ENCODE results near the gene DNAJB6.

DNAJB6 gene

DNA sequence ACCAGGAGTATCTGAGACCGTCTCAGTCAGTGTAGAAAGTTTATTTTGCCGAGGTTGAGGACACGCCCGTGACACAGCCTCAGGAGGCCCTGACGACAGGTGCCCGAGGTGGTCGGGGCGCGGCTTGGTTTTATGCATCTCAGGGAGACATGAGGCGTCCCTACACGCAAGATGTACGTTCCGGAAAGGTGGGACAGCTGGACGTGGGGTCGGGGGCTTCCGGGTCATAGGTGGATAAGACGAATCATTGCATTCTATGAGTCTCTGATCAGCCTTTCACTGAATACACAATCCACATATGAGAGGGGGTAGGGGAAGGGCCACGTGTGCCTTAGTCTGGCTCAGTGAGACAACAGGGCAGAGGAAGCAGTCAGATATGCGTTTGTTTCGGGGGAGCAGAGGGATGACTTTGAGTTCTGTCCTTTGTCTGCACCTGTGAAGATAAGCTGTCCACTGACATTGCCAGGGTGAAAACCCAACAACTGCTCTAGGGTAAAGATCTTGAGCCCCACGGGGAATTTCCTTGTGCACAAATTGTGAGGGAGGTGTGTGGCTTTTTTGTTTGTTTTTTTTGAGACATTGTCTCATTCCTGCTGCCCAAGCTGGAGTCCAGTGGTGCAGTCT is 66.2 kb downstream of the DNAJB6 start:
- peaks cover 25% of the 10 kb centered on the region for H3K4me1 Mint-ChIP-seq (ENCODE audit: low read depth)
- no peak overlapping the region for H3K4me3 Mint-ChIP-seq
- DNase-seq = no peak
- no peaks in the 10 kb centered on the region for H3K9me3 Mint-ChIP-seq
- peaks cover 85% of the 10 kb centered on the region for H3K36me3 Mint-ChIP-seq (ENCODE audit: low read depth)
- peak overlapping the region; percentile 50 for H3K27ac Mint-ChIP-seq
- H3K27me3 Mint-ChIP-seq = no peaks in the 10 kb centered on the region

DNA sequence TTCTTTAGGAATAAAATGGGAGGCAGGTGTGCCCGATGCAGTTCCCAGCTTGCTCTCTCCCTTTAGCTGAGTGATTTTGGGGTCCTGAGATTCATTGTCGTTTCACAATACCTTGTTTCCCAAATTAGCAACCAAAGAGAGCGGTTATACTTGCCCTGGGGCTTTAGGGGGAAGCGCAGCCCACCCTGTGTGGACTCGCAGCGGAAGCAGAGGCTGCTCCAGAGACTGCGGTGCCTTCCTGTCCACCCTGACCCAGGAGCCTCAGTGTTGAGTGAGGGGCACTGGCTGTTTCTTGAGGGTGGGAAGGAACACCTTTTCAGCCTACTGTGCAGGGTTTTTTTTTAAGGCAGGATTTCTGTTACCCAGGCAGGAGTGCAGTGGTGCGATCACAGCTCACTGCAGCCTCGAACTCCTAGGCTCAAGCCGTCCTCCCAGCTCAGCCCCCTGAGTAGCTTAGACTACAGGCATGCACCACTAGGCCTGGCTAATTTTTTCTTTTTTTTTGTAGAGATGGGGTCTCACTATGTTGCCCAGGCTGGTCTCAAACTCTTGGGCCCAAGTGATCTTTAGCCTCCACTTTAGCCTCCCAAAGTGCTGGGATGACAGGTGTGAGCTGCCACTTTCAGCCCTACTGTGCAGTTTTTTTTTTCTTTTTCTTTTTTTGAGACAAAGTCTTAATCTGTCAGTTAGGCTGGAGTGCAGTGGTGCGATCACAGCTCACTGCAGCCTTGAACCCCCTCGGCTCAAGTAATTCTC is 67.0 kb downstream of the DNAJB6 start:
- Mint-ChIP-seq H3K9me3 (no peaks in the 10 kb centered on the region), H3K4me1 (ENCODE audit: low read depth) (peaks cover 21% of the 10 kb centered on the region), H3K4me3 (no peak overlapping the region), H3K36me3 (ENCODE audit: low read depth) (peaks cover 86% of the 10 kb centered on the region), H3K27me3 (no peaks in the 10 kb centered on the region), H3K27ac (peak overlapping the region; percentile 50)
- no peak for DNase-seq

DNA sequence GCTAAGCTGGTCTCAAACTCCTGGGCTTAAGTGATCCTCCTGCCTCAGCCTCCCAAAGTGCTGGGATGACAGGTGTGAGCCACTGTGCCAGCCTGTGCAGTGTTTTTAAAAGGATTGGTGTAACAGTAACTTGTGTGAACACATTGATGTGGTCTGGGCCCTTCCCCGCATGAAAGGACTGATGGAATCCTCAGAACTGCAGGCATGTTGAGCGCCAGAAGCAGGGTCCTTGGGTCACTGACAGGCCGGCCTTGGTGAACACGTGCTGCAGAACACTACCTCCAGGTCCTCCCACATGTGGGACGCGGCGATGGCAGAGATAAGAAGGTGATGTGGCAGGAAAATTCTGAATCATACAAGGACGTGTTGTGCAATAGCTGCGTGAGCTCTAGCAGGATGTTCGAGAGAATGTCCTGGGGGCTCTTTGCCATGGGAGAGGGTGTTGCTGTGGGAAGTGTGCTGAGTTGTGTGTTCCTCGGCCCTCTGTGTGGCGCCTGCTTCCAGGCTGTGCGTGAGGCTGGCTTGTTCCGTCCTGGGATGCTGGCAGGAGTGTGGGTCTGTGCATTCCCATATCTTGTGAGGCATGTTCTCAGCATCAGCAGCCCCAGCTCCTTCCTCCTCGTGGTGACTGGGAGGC is 68.2 kb downstream of the DNAJB6 start:
- Mint-ChIP-seq H3K4me1 (ENCODE audit: low read depth) (peaks cover 21% of the 10 kb centered on the region), H3K36me3 (ENCODE audit: low read depth) (peaks cover 82% of the 10 kb centered on the region), H3K27ac (peak overlapping the region; percentile 78), H3K9me3 (no peaks in the 10 kb centered on the region), H3K27me3 (no peaks in the 10 kb centered on the region), H3K4me3 (no peak overlapping the region)
- DNase-seq = peak; percentile 50

GRCh38 chr7:157405501-157405900 is 68.7 kb downstream of the DNAJB6 start:
- peaks cover 80% of the 10 kb centered on the region for H3K36me3 Mint-ChIP-seq (ENCODE audit: low read depth)
- no peaks in the 10 kb centered on the region for H3K9me3 Mint-ChIP-seq
- no peaks in the 10 kb centered on the region for H3K27me3 Mint-ChIP-seq
- peak overlapping the region; percentile 78 for H3K27ac Mint-ChIP-seq
- no peak overlapping the region for H3K4me3 Mint-ChIP-seq
- H3K4me1 Mint-ChIP-seq (ENCODE audit: low read depth) = peaks cover 23% of the 10 kb centered on the region
- no peak for DNase-seq

DNA sequence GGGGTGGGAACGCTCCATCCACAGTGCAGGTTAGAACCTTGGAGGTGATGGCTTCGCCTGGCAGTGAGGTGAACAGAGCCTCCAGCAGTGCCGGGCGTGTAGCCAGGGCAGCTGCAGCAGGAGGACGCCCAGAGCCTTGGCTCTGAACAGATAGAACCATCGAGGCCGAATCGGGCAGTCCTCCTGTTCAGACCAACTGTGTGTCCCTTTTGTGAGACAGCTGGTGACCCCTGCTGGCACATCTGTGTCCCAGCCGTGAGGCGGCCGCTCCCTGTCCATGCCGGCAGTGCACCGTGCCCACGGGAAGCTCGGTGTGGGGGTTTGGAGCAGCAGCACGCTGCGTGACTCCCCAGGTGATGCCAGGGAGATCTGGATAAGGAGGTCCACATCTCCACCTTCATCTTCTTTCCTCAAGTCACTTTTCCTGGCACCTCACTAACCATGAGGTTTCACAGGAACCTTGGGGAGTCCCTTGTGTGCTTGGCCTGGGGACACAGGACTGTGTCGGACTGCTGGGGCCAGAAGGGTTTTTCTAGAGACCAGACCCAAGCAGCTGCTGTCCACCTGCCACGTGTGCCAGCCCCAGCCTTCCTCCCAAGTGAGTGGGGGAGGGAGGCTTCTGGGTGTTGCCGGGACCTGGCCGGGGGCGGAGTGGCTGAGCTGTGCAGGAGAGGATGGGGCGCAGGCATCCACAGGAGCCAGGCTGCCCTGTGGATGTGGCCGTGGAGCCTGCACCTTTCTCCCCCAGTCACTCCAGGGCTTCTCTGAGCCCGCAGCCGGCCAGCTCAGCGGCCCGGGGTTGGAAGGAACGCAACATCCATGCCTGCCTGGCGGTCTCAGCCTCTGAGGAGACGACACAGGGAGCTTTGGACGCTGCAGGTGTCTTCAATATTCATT is 69.4 kb downstream of the DNAJB6 start:
- H3K4me3 Mint-ChIP-seq = no peak overlapping the region
- H3K27ac Mint-ChIP-seq = peak overlapping the region; percentile 14
- no peaks in the 10 kb centered on the region for H3K9me3 Mint-ChIP-seq
- H3K4me1 Mint-ChIP-seq (ENCODE audit: low read depth) = peaks cover 22% of the 10 kb centered on the region
- no peak for DNase-seq
- peaks cover 78% of the 10 kb centered on the region for H3K36me3 Mint-ChIP-seq (ENCODE audit: low read depth)
- H3K27me3 Mint-ChIP-seq = no peaks in the 10 kb centered on the region

GRCh38 chr7:157406971-157407370 is 70.2 kb downstream of the DNAJB6 start:
- no peaks in the 10 kb centered on the region for H3K9me3 Mint-ChIP-seq
- DNase-seq = no peak
- H3K4me1 Mint-ChIP-seq (ENCODE audit: low read depth) = peaks cover 30% of the 10 kb centered on the region
- peaks cover 77% of the 10 kb centered on the region for H3K36me3 Mint-ChIP-seq (ENCODE audit: low read depth)
- H3K4me3 Mint-ChIP-seq = no peak overlapping the region
- H3K27ac Mint-ChIP-seq = no peak overlapping the region
- no peaks in the 10 kb centered on the region for H3K27me3 Mint-ChIP-seq

DNA sequence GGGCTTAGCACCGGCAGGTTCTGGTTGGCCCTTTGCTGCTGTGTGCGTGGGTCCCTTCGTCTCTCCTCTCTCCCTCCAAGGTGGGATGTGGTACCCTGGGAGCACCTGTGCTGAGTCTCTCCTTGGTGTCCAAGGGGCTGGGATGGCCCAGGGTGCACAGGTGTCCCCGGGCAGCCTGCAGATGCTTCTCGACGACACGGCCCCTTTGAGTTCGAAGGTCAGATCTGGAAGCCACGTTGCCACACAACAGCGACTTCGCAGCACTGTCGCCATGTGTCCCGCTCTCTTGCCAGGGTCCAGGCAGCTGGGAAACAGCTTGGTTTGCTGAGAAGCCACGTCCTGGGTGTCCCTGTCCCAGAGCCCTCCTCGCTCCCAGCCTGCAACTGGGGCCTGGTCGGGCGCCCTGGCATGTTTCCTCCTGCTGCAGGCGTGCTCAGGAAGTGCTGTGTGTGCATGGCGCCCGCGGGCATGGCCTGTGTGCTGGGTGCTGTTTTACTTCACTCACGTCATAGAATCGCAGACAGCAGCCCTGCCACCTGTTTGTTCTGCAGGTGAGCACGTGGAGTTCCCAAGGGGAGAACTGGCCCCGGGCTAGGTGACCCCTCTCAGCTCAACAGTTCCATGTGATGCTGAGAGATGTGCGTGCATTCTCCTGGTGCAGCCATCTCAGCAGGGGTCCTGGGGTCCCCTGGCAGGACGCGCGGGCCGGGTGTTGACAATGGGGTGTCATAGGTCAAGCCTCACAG is 70.9 kb downstream of the DNAJB6 start:
- Mint-ChIP-seq H3K27ac (no peak overlapping the region), H3K4me3 (no peak overlapping the region), H3K4me1 (ENCODE audit: low read depth) (peaks cover 37% of the 10 kb centered on the region), H3K9me3 (no peaks in the 10 kb centered on the region), H3K36me3 (ENCODE audit: low read depth) (peaks cover 78% of the 10 kb centered on the region), H3K27me3 (no peaks in the 10 kb centered on the region)
- no peak for DNase-seq

GRCh38 chr7:157408258-157409101 is 71.7 kb downstream of the DNAJB6 start:
- peaks cover 78% of the 10 kb centered on the region for H3K36me3 Mint-ChIP-seq (ENCODE audit: low read depth)
- no peak overlapping the region for H3K27ac Mint-ChIP-seq

DNA sequence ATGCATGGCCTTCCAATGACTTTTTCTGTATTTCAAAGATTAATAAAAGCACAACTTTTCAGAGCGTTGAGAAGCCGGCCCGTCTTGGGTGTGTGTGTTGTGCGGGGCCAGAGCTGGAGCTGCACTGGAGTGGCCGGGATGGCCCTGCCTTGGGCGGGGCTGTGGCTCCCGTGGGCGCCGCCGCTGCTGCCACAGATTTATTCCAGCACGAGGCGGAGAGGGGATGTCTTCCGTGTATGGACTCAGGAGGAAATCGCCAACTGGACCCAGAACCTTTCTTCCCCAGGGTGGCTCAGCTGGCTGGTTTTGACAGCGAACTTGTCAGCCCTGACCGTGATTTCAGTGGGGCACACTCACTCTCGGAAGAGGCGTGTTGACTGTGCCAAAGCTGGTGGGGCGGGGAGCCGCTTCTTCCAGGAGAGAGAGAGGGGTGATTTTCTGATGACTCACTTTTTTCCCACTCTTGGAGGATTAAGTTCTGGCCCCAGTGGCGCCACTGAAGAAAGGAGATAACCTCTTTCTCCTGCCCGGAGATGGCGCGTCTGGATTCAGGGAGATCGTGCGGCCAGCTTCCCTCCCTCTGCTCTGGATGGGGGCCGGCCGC is 72.4 kb downstream of the DNAJB6 start:
- no peak for DNase-seq
- no peaks in the 10 kb centered on the region for H3K27me3 Mint-ChIP-seq
- H3K4me1 Mint-ChIP-seq (ENCODE audit: low read depth) = peaks cover 33% of the 10 kb centered on the region
- no peak overlapping the region for H3K27ac Mint-ChIP-seq
- no peak overlapping the region for H3K4me3 Mint-ChIP-seq
- H3K9me3 Mint-ChIP-seq = no peaks in the 10 kb centered on the region
- H3K36me3 Mint-ChIP-seq (ENCODE audit: low read depth) = peaks cover 79% of the 10 kb centered on the region

More at GRCh38 chr7:157408258-157409101, 71.7 kb downstream of the DNAJB6 start:
- DNase-seq = no peak
- H3K9me3 Mint-ChIP-seq = no peaks in the 10 kb centered on the region
- H3K4me1 Mint-ChIP-seq (ENCODE audit: low read depth) = peaks cover 34% of the 10 kb centered on the region
- H3K27me3 Mint-ChIP-seq = no peaks in the 10 kb centered on the region
- H3K4me3 Mint-ChIP-seq = no peak overlapping the region

GRCh38 chr7:157409753-157410727 is 73.2 kb downstream of the DNAJB6 start:
- Mint-ChIP-seq H3K36me3 (ENCODE audit: low read depth) (peaks cover 81% of the 10 kb centered on the region), H3K9me3 (no peaks in the 10 kb centered on the region), H3K4me1 (ENCODE audit: low read depth) (peaks cover 28% of the 10 kb centered on the region), H3K4me3 (no peak overlapping the region), H3K27ac (no peak overlapping the region), H3K27me3 (no peaks in the 10 kb centered on the region)
- DNase-seq = no peak

- no peak for DNase-seq
- H3K36me3 Mint-ChIP-seq (ENCODE audit: low read depth) = peaks cover 81% of the 10 kb centered on the region
- peaks cover 24% of the 10 kb centered on the region for H3K4me1 Mint-ChIP-seq (ENCODE audit: low read depth)
- no peaks in the 10 kb centered on the region for H3K27me3 Mint-ChIP-seq
- peak overlapping the region; percentile 90 for H3K27ac Mint-ChIP-seq
- no peaks in the 10 kb centered on the region for H3K9me3 Mint-ChIP-seq
- H3K4me3 Mint-ChIP-seq = peak overlapping the region; percentile 25
Observed at GRCh38 chr7:157410831-157411556, 74.2 kb downstream of the DNAJB6 start.
